Measurements from ENCODE around the gene N4BP2L2. TPM values are rescaled to one million over a fixed set of nuclear protein-coding genes. Genes with fewer than 3 reads are reported as not detected.

N4BP2L2 gene
- total RNA-seq, 1 donor from 2014 or later = 71.2 TPM

GRCh38 chr13:32530841-32531253 is 7.7 kb downstream of the N4BP2L2 start:
- DNase-seq (ENCODE audit: low read depth in 2 of 2) = peak in 1 of 2 donors; percentile 80

GRCh38 chr13:32528358-32528757 is 10.2 kb downstream of the N4BP2L2 start:
- peak in 1 of 2 donors; percentile 16 for DNase-seq (ENCODE audit: low read depth in 2 of 2)

GRCh38 chr13:32527151-32527550 is 11.4 kb downstream of the N4BP2L2 start:
- no peak for DNase-seq (ENCODE audit: low read depth in 2 of 2)

DNA sequence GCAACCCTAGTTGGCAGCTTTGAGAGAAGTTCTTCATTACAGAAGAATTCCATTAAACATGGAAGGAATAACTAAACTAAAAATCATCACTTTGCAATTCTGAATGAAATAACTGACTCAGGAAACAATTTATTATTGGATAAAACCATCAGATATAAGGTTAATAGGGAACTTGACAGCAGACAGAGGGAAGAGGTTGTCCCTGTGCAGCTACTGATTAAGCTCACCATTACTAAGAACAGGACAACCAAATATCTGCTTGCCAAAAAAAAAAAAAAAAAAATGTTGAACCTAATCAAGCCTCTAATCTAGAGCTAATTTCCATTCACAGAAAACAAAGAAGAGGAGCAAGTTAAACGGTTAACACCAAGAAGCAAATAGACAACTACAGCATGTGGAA is 12.8 kb downstream of the N4BP2L2 start:
- DNase-seq (ENCODE audit: low read depth in 2 of 2) = no peak

GRCh38 chr13:32515246-32515645 is 23.3 kb downstream of the N4BP2L2 start:
- DNase-seq (ENCODE audit: low read depth in 2 of 2) = no peak

DNA sequence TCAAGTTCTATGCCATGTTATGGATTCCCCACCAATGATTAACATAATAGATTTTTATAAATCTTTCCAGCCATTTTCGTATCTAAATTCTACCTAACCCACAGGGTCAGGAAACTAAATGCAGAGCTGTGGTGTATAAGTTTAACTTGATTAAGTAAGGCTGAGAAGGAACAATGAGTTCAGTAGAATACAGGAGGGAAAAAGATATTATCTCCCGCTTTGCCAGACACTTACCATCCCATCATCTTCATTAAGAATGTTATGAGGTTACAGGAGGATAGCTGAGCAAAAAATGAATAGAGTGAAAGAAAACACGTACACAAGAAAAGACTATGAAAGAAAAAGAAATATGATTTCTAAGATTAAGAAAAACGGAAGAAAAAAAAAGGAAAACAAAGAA is 27.1 kb downstream of the N4BP2L2 start:
- no peak for DNase-seq (ENCODE audit: low read depth in 2 of 2)

DNA sequence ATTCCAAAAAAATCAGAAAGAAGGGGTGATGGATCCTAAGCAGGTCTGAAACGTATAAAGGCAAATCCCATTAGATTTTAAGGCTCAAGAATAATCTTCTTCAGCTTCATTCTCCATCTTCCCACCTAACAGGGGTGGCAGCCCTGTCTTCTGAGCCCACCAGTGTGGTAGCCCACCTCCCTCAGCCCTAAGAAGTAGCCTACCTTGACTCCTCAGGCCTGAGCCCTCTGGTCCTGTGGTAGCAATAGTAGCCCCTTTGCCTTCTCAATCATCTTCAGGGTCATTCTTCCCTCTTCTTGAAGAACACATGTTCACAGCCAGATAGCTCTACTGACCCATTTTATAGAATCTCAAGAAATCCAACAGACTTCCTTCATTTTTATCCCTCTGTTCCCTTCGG is 33.7 kb downstream of the N4BP2L2 start:
- DNase-seq (ENCODE audit: low read depth in 2 of 2) = no peak

DNA sequence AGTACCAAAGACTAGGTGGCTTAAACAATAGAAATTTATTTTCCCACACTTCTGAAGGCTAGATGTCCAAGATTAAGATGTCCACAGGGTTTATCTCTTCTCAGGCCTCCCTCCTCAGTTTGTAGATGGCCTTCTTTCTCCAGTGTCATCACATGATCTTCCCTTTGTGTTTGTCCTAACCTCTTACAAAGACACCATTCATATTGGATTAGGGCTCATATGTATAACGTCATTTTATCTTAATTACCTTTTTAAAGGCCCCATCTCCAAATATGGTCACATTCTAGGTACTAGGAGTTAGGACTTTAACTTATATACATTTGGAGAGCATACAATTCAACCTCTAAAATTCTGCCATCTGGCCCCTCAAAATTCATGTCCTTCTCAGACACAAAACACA is 34.3 kb downstream of the N4BP2L2 start:
- no peak for DNase-seq (ENCODE audit: low read depth in 2 of 2)

GRCh38 chr13:32503727-32504126 is 34.9 kb downstream of the N4BP2L2 start:
- no peak for DNase-seq (ENCODE audit: low read depth in 2 of 2)

- DNase-seq (ENCODE audit: low read depth in 2 of 2) = no peak
Observed at GRCh38 chr13:32501064-32501463, 37.5 kb downstream of the N4BP2L2 start.

- DNase-seq (ENCODE audit: low read depth in 2 of 2) = no peak
Observed at GRCh38 chr13:32499538-32500210, 38.9 kb downstream of the N4BP2L2 start.

DNA sequence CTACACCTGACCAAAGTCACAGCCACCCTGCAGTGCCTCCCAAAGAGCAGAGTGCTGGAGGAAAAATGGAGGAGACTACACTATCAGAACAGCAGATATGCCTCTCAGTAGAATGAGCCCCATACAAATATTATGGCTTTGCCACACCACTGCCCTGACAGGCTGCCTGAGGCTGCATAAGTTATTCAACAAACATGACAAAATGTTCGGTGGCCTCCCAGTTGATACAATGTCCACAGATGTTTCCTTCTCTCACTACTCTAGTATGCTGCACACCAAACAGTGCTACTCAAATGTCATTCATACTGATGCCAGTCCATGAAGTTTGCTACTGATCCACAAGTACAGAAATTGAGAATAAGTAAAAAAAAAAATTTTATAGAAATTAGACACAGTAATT is 41.0 kb downstream of the N4BP2L2 start:
- no peak for DNase-seq (ENCODE audit: low read depth in 2 of 2)

DNA sequence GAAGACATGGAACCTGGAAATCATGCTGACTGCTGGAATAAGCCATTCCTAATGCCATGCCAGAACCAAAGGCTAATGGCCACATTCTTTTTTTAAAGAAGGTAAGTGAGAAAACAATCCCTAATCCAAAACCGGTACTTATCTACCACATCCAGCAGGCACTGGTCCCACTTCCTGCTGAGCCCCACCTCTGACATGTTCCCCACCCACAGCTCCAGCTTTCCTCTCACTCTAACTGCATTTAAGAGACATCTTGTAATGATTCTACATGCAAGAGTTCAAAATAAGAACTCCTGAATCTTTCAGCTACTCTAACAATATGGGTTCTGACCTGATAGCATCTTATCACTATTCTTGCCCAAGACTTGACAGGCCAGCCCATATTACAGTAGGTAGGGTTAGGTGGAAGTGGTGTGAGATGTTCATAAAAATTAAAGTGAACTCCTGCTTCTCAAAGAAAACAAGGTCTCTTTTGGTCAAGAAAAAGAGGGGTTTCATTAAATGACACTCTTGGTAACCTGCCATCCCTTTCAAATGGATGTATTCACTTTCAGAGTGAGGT is 41.9 kb downstream of the N4BP2L2 start:
- DNase-seq (ENCODE audit: low read depth in 2 of 2) = no peak

DNA sequence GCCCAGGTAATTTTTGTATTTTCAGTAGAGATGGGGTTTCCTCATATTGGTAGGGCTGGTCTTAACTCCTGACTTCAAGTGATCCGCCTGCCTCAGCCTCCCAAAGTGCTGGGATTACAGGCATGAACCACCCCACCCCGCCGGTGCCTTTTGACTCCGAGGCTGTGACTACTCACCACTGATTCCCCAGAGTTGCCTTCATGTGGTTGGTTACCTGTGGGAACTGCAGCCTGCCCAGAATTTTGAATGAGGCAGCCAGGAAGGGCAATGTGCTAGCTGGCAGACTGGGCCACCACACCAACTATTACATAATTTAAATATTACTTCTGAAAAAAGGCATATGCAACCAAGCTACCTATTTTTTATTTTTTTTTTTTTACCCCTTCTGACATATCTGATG is 42.8 kb downstream of the N4BP2L2 start:
- DNase-seq (ENCODE audit: low read depth in 2 of 2) = no peak

DNA sequence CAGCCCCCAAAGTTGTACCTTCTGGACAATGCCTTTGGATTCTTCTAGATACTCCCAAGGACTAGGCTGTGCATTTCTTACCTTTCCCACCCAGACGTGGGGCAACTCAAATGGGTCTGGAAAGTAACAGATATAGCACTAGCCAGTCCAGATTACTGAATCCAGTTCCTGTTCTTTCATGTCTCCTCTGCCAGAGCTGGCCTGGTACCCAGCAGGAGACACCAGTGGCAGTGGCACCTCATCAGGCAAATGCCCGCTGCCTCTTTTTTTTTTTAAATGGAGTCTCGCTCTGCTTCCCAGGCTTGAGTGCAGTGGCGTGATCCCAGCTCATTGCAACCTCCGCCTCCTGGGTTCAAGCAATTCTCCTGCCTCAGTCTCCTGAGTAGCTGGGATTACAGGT is 43.2 kb downstream of the N4BP2L2 start:
- DNase-seq (ENCODE audit: low read depth in 2 of 2) = no peak

- DNase-seq (ENCODE audit: low read depth in 2 of 2) = no peak
Observed at GRCh38 chr13:32491028-32491427, 47.6 kb downstream of the N4BP2L2 start.

- DNase-seq (ENCODE audit: low read depth in 2 of 2) = no peak
Observed at GRCh38 chr13:32476892-32477291, 61.7 kb downstream of the N4BP2L2 start.

- no peak for DNase-seq (ENCODE audit: low read depth in 2 of 2)
Observed at GRCh38 chr13:32476021-32476731, 62.4 kb downstream of the N4BP2L2 start.

GRCh38 chr13:32474999-32475792 is 63.4 kb downstream of the N4BP2L2 start:
- no peak for DNase-seq (ENCODE audit: low read depth in 2 of 2)

DNA sequence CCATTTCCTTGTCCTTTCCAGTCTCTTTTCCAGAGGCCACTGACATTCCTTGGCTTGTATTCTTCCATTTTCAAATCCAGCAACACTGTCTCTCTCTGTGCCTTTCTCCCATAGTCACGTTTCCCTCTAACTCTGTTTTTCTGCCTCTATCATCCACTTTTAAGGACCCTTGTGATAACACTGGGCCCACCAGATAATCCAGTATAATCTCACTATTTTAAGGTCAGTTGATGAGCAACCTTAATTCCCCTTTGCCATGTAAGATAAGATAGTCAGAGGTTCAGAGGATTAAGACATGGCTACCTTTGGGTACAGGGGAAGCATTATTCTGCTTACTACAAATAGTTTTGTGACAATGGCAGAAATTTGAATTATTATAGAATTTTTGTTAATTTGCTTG is 64.9 kb downstream of the N4BP2L2 start:
- no peak for DNase-seq (ENCODE audit: low read depth in 2 of 2)

GRCh38 chr13:32472194-32472621 is 66.4 kb downstream of the N4BP2L2 start:
- no peak for DNase-seq (ENCODE audit: low read depth in 2 of 2)
